BJ (cell line): ENCODE results near the gene GPSM1. TPM values are rescaled to one million over a fixed set of nuclear protein-coding genes. Genes with fewer than 3 reads are reported as not detected.
"Not testable (repeated sequence)": the region's sequence is repeated elsewhere in the genome, so short reads cannot be mapped to it uniquely, and the experiment has no call there.

Experiments used
- CTCF ChIA-PET: fragments of 350-600 bp; formaldehyde crosslinking; extraction: SDS; loops from one replicate; lab custom pipeline; 2021; ENCODE audit warnings: antibody characterized with exemption, inconsistent platforms; lab: Yijun Ruan, JAX
- POLR2A ChIA-PET: fragments of 300-600 bp; sonication (Branson Sonifier 250); formaldehyde crosslinking; extraction: SDS; loops from one replicate; lab custom pipeline; 2021; ENCODE audit warnings: antibody characterized with exemption; lab: Charles Lee
- DNase-seq: peaks from one replicate; pipeline ENCODE4 v3.0.0-alpha.2; 2011; ENCODE audit warnings: low read depth
- H3K27me3 ChIP-seq: 2 replicates; pipeline ENCODE4 v1.6.0; 2011; ENCODE audit warnings: low read length; ENCODE audit not compliant: control insufficient read depth, insufficient read depth
- H3K36me3 ChIP-seq: 2 replicates; pipeline ENCODE4 v1.5.1; 2011; ENCODE audit warnings: low read length; ENCODE audit not compliant: control insufficient read depth, insufficient read depth
- H3K4me3 ChIP-seq: 2 replicates; pipeline ENCODE4 v1.5.1; 2011; ENCODE audit warnings: low read depth, mild to moderate bottlenecking, control low read depth, low read length
- polyA plus RNA-seq: library from polyadenylated mRNA; depleted of rRNA; stranded (reverse); fragments of >200 nt; gene quantifications from 2 replicates; pipeline ENCODE4 v1.2.3, GENCODE V29; 2011
- TF ChIP-seq, protein P1 (sequence below): IDR thresholded peaks from 2 replicates; pipeline ENCODE4 v1.5.1; 2011; ENCODE audit warnings: low read depth, mild to moderate bottlenecking, control low read depth, inconsistent platforms, low read length, moderate library complexity; ENCODE audit not compliant: insufficient read depth

The GPSM1 gene
- polyA plus RNA-seq, 1 experiment: 33.1 TPM

DNA sequence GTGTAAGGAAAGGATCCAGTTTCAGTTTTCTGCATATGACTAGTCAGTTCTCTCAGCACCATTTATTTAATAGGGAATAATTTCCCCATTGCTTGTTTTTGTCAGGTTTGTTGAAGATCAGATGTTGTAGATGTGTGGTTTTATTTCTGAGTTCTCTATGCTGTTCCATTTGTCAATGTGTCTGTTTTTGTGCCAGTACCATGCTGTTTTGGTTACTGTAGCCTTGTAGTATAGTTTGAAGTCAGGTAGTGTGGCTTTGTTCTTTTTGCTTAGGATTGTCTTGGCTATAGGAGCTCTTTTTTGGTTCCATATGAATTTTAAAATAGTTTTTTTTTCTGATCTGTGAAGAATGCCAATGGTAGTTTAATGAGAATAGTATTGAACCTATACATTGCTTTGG lies 6.4 kb upstream of the GPSM1 start:
- H3K4me3 ChIP-seq, H3K27me3 ChIP-seq, DNase-seq, H3K36me3 ChIP-seq, POLR2A ChIA-PET: not testable (repeated sequence)
- CTCF ChIA-PET: interaction anchor here (1.2 to 10.8 kb wide), 2 partner anchors 8 to 42 kb away, joined by 3 to 93 read pairs; no protein-coding TSS in a partner anchor

DNA sequence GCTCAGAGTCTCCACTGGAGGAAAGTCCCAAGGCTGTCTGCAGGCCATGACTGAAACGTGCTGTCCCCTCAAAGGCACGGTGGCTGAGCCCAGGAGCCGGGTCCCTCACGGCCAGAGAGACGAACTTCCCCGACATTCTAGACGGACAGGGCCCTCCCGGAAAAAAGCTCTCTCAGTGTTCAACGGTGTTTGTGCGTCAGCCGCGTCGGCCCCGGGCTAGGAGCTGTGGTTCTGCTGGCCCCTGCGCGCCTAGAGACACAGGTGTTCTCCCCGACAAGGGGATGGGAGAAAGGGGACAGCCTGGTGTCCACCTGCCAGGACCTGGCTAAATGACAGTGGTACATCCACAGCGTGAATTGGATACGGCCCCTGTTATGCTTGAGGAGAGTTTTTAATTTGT lies 5.8 kb upstream of the GPSM1 start:
- ChIA-PET POLR2A (no interaction called here), CTCF (interaction anchor here (1.2 to 10.8 kb wide), 2 partner anchors 9 to 41 kb away, joined by 3 to 93 read pairs; no protein-coding TSS in a partner anchor)
- Histone ChIP-seq H3K4me3 (no peak overlapping the region), H3K36me3 (no peaks in the 10 kb centered on the region), H3K27me3 (no peaks in the 10 kb centered on the region; the same call in 1 of the 2 replicates)
- DNase-seq: no peak
- TF ChIP-seq, protein P1, sequence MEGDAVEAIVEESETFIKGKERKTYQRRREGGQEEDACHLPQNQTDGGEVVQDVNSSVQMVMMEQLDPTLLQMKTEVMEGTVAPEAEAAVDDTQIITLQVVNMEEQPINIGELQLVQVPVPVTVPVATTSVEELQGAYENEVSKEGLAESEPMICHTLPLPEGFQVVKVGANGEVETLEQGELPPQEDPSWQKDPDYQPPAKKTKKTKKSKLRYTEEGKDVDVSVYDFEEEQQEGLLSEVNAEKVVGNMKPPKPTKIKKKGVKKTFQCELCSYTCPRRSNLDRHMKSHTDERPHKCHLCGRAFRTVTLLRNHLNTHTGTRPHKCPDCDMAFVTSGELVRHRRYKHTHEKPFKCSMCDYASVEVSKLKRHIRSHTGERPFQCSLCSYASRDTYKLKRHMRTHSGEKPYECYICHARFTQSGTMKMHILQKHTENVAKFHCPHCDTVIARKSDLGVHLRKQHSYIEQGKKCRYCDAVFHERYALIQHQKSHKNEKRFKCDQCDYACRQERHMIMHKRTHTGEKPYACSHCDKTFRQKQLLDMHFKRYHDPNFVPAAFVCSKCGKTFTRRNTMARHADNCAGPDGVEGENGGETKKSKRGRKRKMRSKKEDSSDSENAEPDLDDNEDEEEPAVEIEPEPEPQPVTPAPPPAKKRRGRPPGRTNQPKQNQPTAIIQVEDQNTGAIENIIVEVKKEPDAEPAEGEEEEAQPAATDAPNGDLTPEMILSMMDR: no peak

DNA sequence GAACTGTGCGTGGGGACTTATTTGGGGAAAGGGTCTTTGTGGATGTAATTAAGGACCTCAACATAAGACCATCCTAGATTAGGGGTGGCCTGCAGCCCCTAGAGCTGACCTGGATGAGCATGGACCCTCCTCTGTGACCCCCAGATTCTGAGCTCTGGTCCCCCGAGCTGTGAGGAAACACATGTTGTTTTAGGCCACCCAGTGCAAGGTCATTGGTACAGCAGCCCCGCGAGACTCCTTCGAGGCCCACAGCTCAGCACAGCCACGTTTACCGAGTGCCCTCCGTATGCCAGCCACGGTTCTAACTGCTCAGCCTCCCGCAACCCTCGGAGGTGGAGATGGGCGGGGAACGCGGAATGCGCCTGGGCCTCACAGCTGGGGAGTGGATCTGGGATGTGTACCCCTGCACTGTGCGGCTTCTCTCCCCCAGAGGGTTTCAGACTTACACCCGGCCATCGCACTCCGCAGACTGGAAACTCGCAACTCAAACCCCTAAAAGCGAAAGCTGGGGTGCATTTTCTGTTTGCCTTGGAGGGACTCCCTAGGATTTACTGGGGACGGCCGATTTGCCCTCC lies 4.5 kb upstream of the GPSM1 start:
- Histone ChIP-seq H3K36me3 (no peaks in the 10 kb centered on the region), H3K4me3 (no peak overlapping the region), H3K27me3 (no peaks in the 10 kb centered on the region; the same call in 1 of the 2 replicates)
- no peak for DNase-seq
- TF ChIP-seq, protein P1: no peak
- ChIA-PET CTCF (interaction anchor here (0.8 to 10.8 kb wide), 4 partner anchors 10 to 50 kb away, joined by 3 to 93 read pairs (median 7); partner anchors contain the start of gene DNLZ), POLR2A (no interaction called here)

DNA sequence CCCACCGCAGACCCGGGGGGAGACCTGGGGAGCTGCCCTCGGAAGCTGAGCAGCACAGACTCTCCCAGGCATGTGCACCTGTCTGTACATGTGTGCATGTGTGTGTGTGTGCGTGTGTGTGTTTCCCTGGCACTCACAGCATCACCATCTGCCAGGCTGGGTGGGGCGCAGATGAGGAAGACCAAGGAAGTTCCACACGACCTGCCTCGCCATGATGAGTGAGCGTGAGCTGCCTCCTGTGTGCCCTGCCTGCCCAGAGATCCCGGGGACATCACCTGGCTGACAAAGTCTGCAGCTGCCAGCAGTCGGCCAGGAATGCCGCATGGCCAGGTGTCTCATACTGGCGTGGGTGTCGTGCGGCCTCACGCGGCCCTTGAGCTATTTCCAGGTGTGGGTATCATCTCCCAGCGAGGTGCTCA lies 4.0 kb upstream of the GPSM1 start:
- H3K36me3 ChIP-seq: no peaks in the 10 kb centered on the region; the same call in 1 of the 2 replicates
- no peak for DNase-seq
- ChIA-PET POLR2A (no interaction called here), CTCF (interaction anchor here (0.5 to 10.8 kb wide), 8 partner anchors 10 to 77 kb away, joined by 3 to 93 read pairs (median 3); partner anchors contain the start of genes CARD9 and DNLZ)
- H3K27me3 ChIP-seq: no peaks in the 10 kb centered on the region; the same call in 1 of the 2 replicates
- TF ChIP-seq, protein P1: no peak
- H3K4me3 ChIP-seq: no peak overlapping the region

DNA sequence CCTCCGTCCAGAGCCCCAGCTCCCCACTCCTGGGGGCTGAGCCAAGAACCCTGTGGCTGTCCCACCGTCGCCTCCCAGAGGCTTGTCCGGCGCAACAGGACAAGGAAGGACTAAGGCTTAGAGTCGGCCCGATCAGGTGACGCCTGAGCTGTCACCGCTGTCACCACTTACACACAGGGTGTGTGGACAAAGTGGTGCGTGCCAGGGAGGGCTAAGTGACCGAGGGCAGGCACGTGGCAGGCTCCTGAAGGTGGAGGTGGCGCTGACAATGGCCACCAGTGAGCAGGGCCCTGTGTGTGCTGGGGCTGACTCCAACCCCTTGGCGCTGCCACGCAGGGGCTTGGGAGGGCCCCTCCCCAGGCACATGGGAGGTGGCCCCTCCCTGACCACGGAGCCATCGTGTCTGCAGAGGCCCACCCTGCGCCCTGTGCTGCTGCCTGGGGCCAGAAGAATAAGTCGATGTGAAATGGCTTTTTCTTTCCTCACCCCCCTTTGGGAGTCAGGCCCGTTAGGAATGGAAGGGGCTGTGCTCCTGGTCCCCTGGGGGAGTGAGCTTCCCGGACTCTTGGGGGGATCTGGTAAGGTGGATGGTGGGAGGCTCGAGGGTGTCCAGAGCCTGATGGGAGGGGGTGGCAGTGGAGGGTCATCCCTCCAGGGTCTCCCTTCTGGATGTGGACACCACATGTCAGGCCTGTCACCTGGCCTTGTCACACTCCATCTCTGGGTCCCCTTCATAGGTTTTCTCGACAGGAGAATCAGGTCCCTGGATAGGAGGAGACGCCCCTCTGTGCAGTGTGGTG lies 2.6 kb upstream of the GPSM1 start:
- TF ChIP-seq, protein P1: no peak
- CTCF ChIA-PET: interaction anchor here (0.9 to 10.8 kb wide), 6 partner anchors 9 to 76 kb away, joined by 3 to 93 read pairs (median 6); partner anchors contain the start of gene DNLZ
- DNase-seq: no peak
- Histone ChIP-seq H3K4me3 (no peak overlapping the region), H3K27me3 (no peaks in the 10 kb centered on the region; the same call in 1 of the 2 replicates), H3K36me3 (no peaks in the 10 kb centered on the region; the same call in 1 of the 2 replicates)
- POLR2A ChIA-PET: interaction anchor here (0.6 kb wide), 1 partner anchor 29 kb away, joined by 4 read pairs; no protein-coding TSS in a partner anchor
